DMS 273 treated with DMSO at 0.1 percent for 48 hours (cell line): ENCODE results near the gene COPE.
A peak's percentile ranks its signal among the peaks of the same experiment; 100 is the strongest.

Experiments used
- DNase-seq: peaks from one replicate; lab custom pipeline; 2025; lab: John Stamatoyannopoulos, UW

COPE gene

DNA sequence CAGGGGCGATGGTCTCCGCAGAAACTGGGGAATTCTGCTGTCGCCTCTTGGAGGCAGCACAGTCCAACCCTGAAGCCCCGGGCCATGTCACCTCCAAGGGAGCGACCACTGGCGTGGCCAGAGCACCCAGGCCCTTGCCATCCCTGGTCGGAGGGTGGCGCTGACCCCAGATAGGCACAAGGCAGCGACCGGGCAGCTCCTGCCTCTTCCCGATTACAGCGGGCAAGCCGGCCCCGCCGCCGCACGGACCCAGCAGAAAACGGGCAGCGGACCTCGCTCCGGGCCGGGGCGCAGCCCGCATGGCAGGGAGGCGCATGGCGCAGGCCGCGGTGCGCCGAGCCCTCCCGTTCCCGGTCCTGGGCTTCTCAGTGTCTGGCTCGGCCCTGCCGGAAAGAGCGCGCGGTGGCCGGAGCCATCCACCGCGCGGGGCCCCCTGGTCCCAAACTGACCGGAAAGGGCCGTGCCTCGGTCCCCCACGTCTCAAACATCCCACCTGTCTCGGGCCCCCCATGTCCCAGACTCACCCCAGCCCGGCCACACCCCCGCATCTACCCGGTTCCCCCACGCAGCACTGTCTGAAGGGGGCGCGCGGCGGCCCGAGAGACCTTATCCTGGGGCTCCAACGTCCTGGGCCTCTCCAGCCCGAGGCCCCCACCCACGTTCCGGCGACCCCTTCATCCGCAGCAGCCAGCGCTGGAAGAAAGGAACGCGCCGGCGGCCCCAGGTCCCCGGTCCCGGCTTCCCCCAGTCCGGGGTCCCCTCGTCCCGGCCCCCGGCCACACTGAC is 24.0 kb downstream of the COPE start:
- DNase-seq, result no peak

DNA sequence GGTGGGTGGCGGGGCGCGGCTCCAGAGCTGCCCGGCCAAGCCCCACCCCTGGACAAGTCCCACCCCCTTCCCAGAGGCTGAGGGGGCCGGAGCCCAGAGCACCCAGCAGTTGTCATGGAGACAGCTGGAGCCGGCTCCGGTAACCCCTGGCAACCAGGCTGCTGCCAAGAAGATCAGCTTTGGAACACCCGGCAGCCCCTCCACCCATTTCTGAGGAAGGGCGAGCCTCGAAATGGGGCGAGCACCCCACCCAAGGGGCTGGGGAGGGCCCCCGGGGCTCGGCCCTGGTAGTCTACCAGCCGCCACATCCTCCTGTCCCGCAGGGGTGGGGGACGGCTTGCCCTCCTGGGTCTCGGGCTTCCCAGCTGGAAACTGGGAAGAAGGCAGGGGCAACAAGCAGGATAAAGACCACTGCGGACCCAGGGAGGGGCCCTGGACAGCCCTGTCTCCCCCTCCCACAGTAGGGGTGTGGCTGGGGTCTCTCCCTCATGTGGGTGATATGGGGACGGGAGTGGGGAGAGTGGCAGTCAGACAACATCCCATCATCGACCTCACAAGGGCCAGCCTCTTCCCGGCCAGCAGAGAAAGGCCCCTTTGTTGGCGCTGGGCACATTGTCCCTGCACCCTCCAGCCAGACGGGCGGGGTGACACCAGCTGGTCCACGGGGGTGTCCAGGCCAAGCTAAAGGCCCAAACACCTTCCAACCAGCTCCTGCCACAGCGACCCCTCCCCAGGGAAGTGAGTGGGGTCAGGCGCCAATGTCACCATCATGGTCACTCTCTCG is 24.7 kb downstream of the COPE start:
- DNase-seq, result peak; percentile 51

DNA sequence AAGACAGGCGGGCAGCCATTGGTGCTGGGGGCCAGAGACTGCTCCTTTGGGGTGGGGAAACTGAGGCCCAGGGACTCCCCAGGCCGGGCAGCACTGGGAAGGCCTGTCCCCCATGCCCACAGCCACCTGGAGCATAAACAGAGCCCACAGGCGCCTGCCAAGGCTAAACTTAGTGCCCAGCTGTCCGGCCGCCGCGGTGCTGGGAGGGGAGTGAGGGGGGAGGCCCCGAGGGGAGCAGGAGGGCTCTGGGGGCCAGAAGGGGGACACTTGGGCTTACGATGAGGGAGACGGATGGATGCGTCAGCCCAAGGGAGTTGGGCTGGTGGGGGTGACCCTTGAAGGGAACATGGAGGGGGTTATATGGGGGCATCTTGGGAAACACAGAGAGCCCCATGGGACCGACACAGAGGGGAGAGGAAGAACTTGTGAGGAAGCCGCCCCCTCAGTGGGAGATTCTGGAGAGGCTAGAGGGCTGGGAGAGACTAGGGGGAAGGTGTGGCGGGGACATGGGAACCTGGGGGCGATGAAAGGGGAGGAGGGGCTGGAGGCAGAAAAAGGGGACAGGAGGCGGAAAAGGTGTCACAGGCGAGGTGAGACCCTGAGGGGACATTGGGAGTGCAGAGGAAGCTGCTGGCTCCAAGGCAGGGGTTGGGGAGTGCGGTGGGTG is 25.5 kb downstream of the COPE start:
- DNase-seq, result no peak

DNA sequence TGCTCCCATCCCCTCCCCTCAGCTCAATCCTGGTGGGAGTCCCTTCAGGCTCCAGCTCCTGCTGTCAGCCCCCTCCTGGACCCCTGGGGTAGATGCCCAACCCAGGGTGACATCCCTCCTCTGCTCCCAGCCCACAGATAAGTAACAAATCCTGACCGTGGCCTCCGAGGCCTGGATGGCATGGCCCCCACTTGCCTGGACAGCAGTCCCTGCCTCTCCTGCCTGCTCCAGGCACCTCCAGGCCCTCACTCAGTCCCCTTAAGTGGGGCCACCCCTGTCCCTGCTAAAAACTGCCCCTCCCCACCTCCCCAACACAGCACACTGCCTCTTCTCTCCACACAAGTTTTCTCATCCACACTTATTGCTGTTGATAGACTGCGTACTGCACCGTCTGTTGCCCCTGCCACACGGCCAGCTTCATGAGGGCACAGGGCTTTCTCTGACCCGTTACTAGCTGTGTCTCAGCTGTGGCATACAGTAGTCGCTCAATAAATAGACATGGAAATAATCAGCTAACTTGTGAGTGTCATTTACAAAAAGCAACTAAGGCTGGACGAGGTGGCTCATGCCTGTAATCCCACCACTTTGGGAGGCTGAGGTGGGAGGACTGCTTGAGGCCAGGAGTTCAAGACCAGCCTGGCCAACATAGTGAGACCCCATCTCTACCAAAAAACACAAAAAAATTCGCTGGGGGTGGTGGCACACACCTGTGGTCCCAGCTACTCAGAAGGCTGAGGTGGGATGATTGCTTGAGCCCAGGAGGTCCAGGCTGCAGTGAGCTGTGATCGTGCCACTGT is 29.0 kb downstream of the COPE start:
- DNase-seq, result no peak

DNA sequence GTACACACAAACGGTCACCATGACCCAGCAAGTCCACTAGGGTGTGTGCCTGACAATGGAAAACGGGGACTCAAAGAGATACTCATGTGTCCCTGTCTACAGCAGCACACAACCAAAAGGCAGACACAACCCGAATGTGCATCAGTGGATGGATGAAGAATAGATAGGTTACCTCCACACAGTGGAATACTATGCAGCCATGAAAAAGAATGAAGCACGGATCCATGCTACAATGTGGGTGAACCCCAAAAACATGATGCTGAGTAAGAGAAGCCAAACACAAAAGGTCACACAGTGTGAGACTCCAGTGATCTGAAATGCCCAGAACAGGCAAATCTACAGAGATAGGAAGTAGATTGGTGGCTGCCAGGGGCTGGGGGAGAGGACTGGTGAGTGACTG is 32.2 kb downstream of the COPE start:
- DNase-seq, result no peak

DNA sequence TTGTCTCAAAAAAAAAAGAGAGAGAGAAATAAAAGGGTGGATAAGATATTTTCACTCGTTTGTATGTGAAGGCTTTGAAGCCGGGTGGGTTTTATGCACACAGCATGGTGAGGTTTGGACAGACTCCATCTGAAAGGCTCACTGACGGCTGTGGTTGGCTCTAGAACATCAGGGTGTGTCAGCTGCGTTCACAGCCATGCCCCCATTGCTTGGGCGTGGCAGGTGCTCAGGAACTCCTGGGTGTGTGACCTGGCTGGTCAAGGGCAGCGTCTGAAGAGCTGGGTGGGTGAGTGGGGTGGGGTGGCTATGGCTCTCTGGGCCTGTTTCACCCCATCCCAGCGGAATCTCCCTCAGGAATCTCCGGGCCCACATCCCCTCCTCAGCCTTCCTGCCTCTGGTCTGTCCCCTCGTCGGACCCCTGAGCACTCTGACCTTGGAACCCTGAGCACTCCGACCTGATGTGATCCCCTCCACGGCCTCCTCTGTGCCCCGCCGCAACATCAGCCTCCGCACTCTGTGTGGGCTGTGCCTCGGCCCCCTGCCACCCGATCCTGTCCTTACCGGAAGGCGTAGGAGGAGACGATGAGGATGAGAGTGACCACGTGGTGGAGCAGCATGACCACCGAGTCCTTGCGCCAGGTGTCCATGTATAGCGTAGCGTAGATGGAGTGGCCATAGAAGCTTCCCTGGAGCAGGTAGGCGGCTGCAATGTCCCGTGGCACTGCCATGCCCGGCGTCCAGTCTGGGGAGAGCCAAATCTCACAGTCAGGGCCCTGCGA is 35.5 kb downstream of the COPE start:
- no peak for DNase-seq

DNA sequence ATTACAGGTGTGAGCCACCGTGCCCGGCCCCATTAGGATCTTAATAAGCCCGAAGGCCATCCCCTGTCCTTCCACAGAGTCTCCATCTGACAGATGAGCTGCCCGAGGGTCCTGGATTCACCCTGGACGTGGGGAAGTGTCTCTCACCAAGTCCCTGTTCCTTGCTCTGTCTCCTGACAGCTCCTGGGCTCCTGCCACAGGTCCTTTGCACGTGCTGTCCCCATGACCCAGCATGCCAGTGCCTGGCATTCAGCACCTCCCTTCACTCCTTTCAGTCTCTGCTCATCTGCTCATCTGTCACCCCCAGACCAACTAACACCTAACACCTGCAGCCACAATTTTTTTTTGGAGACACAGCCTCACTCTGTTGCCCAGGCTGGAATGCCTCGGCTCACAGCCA is 37.7 kb downstream of the COPE start:
- DNase-seq, result no peak

DNA sequence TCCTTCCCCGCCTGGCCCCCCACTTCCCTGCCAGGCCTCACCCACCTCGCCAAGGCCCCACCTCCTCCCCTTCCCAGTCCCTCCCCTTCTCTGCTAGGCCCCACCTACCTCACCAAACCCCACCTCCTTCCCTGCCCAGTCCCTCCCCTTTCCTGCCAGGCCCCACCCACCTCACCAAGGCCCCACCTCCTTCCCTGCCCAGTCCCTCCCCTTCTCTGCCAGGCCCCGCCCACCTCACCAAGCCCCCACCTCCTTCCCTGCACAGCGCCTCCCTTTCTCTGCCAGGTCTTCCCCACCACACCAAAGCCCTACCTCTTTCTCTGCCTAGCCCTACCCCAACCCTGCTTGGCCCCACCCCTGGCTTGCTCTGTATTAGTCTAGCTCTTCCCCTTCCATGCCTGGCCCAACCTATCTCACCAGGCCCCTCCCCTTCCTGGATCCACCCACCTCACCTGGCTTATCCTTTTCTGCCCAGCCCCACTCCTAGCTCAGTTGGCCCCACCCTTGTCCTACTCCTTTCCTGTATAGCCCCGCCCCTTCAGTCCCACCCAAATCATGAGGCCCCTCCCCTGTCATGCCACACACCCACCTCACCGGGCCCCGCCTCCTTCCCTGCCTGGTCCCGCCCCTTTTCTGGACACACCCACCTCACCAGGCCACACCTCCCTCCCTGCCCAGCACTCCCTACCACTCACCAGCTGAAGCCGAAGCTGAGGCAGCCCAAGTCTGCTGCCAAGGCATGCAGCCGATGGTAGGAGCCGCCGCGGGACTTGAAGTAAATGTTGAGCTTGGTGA is 39.4 kb downstream of the COPE start:
- no peak for DNase-seq

DNA sequence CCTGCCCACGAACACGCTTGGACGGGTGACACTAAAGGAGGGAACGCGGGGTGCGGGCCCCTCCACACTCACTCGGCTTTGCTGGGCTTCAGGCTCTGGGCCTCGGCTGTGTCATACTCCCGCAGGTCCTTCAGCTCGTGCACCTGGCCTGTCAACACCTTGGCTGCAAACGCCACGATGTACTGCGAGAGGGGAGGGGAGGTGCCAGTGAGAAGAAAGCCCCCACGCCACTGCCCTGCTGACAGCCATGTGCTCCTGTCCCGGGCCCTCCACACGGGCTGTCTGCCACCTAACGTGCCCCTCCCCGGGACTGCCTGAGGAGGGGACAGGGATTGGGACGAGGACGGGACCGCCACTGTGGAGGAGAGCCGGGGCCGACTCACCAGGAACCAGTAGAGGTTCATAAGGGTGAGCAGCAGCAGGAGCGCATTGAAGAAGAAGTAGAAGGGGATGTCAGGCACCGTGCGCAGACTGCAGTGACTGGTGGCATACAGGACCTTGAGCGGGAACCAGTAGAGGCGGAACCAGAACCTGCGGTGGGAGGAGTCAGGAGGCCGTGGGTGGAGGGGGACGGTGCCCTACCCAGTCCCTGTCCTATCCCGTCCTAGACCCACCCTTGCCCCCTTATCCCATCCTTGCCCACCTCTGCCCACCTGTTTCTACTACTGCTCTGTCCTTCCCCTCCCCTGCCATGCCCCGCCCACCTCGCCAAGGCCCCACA is 40.2 kb downstream of the COPE start:
- no peak for DNase-seq

DNA sequence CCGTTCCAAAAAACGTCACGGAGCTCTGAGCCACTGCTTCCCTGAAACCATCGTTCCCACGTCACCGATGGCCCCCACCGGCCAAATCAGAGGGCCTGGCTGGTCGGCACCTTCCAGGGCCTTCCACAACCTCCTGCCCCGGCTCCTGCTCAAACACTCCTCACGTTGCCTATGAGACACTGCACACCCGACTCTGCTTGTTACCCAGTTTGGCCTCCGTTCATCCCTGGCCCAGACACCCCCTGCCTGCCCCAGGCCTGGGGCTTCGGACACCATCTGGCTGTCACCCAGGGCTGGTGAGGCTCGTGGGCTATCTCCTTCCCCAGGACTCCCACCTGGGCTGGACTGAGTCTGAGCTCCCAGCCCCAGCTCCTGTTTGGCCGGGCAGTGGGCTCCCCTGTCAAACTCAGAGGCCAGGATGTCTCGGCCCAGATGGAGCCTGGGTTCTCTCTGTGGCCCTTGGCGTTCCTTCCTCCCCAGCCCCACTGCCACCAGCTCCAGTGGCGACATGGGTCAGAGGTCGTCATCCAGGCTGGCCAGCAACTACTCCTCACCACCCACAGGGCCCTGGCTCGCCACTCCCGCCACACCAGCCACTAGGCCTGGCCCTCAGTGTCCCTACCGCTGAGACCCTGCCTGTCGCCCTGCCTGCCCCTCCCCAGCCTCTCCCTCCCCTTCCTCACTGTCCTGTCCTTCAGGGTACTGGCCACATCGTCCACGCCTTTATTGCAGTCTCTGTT is 41.0 kb downstream of the COPE start:
- no peak for DNase-seq

DNA sequence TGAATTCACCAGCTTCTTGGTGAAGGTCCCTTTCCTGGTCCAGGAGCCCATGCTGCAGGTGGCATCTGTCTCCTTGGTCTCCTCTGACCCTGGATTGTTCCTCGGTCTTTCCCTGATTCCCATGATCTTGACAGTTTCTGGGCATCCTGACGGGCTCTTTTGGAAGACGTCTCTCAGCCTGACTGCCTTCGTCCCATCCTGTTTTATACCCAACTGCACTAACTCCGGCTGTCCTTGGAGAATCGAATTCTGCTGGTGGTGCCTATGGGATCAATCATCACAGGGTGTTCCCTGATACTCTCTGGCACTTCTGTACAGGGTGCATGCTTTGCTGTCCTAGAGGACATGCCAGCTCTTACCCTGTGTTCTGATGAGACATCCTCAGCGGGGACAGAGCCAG is 42.3 kb downstream of the COPE start:
- no peak for DNase-seq

DNA sequence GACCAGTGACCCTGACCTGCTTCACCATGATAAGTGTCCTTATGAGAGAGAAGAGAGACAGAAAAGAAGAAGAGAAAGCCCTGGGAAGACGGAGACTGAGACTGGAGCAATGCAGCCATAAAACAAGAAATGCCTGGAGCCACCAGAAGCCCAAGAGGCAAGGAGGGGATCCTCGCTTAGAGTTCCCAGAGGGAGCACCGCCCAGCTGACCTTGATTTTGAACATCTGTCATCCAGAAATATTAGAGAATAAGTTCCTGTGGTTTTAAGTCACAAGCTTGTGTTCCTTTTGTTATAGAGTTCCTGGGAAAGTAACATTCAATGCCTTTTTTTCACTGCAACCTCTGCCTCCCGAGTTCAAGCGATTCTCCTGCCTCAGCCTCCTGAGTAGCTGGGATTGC is 43.5 kb downstream of the COPE start:
- no peak for DNase-seq

DNA sequence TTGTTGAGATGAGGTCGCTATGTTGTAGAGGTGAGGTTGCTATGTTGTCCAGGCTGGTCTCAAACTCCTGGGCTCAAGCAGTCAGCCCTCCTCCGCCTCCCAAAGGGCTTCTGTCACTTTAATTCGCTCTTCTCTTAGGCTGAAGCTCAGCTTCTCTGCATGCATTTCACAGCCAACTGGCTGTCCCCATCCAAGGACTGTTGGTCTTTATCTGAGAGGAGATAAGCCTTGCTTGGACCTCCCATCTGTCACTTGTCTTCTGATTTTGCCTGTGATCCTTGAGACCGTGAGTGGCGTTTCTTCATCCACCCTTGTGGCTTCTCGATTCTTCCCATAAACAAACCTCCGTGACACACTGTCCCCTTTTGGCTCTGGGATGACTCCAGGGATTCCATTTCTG is 47.6 kb downstream of the COPE start:
- no peak for DNase-seq

DNA sequence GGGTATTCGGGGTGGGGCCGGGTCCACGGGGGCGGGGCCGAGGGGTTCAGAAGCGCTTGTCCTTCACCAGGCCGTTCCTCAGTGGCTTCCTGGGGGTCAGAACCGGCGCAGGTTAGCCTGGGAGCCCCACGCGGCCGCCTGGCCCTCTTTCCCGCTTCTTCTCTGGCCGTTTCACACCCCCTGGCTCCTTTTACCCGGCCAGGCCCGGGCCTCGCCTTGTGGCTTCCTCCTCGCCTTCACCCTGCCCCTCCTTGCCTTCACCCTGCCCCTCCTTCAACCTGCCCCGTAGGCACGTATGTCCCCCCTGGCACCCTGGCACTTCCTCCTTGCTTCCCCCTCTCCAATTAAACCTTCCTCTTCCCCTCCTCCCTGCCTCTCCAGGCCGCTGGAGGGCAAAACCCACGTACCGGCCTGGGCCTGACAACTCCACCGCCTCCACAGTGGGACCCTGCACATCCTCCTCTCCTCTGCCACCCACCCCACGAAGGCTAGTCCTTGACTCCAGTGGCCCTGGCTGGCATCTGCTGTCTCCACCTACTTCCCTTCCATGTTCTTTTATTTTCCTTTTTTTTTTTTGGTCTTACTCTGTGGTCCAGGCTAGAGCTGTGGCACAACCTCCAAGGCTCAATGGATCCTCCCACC is 48.5 kb downstream of the COPE start:
- no peak for DNase-seq

DNA sequence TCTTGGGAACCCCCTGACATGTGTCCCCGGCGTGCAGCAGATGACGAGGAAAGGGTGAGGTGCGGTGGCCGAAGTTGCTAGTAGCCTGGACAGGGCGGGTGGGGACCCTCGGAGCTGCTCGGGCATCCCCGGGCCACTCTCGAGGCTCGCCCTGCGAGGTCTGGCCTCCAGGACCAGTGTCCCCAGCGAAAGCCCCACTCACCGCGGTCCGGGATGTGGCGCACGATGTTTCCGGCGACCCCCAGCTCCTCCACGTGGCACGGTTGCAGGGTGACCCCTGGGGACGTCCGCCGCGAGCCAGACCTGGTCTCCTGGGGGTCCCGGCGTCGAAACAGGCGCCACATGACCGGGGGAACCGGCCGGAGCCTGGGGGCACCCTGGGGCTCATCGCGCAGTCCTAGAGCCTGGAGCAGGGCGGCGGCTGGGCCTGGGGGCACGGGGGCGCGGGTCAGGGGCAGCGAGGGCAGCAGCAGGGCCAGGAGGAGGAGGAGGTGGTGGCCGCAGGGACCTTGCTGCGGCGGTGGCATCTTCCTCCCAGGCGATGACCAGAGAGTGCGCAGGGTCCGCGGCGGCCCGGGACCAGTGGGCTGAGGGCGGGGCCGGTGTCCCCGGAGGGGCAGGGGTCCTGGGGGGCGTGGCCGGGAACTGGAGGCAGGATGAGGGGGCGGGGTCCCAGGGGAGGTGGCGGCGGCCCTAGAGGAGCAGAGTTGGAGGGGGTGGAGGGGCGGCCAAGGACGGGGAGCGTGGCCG is 49.2 kb downstream of the COPE start:
- DNase-seq, result no peak

DNA sequence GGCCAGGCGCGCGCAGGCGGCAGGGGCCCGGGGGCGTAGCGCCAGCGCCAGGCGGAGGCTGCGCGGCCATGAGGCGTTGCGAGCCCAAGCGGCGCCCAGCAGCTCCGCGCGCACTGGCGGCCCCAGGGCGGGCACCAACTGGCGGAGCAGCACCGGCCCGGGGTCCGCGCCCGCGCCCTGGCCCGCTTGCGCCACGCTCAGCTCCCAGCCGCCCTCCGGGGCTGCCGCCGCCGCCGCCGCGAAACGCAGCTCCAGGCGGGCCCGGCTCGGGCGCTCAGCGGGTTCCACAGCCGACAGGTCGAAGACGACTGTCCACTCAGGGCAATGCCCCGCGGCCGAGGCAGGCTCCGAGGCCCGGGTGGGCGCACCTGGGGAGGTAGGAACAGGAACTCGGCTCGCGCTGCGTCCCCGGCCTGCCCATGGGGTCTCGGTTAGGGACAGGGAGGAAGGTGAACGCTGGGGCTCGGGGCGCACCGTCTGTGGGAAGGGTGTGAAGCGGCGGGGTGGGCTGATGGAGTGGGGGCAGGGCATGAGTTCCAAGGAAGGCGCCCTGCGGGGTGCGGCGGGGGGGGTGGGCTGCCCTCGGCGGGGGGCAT is 50.1 kb downstream of the COPE start:
- DNase-seq, result no peak

DNA sequence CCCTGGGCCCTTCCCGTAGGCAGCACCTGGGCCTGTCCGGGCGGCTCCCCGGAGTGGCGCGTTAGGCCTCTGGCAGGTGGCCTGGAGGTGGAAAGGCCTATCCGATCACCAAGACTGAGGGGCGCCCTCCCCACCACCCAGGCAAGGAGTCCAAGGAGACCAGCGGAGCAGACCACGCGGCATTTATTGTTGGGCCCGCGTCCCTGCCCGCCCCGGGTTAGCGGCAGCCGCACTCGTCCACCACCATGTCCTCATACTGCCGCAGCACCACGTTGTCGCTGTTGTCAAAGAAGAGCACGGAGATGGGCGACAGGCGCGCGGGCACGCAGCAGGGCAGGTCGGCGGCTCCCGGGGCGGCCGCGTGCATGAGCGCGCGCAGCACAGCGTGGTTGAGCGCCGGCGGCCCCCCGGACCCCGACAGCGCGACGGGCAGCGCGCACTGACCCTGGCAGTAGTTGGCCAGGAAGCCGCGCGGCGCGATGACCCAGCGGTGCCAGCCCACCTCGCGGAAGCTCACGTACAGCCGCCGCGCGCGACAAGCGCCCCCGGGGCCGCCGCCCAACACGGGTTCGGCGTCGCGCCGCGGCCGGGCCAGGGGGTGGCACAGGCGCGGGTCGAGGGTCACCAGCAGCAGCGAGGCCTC is 50.7 kb downstream of the COPE start:
- no peak for DNase-seq
